ENCODE results near the gene BEST1. TPM values are rescaled to one million over a fixed set of nuclear protein-coding genes. Genes with fewer than 3 reads are reported as not detected.

Gene BEST1
- total and polyA plus RNA-seq, 2 of the 13 experiments (the other 11 are each of a cell fraction or from before 2014, with no cell fraction given) = 0.09 to 0.65 TPM

DNA sequence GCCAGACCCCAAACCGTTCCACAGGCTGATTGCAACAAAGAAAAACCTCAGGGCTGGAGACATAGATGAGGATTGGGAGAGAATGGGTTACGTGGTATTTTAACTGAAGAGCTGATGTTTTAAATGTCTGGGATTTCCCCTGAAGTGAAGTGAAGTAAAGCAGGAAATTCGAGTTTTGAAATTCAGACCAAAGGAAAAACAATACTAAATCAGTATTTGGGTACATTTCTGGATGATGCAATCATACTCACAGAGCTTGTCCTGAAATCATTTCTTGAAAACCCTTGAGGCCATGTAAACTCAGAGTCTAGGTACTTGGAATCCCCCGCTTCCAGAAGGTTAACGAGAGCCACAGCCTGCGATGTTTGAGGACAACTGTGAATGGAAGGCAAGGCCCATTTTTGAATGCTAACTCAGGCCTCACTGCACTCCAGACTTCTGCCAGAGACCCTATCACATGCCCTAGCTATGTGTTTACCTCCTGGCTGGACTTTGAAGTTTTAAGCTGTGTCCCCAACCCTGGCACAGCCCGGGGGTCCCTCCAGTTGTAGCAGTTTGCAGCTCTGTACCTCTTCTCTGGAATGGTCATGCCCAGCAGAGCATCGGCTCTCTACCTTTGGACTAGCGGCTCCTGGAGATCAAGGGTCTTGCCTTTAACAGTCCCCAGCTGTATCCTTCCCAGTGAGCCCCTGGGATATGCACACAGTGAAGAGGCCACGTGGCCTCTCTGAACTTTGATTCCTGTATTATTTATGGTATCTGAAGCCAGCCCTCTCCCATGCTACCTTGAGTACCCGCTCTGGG, 22.7 kb downstream of the BEST1 start (continued):
- TF ChIP-seq NR2F6 (IDR thresholded peaks at IDR 0.05) = peak; percentile 83
- TF ChIP-seq NR2F6 (CRISPR knock-in tag; IDR thresholded peaks at IDR 0.05) = peak; percentile 60
- no peak for TF ChIP-seq MATR3 (CRISPR knock-in tag; IDR thresholded peaks at IDR 0.05)
- TF ChIP-seq, protein P1, sequence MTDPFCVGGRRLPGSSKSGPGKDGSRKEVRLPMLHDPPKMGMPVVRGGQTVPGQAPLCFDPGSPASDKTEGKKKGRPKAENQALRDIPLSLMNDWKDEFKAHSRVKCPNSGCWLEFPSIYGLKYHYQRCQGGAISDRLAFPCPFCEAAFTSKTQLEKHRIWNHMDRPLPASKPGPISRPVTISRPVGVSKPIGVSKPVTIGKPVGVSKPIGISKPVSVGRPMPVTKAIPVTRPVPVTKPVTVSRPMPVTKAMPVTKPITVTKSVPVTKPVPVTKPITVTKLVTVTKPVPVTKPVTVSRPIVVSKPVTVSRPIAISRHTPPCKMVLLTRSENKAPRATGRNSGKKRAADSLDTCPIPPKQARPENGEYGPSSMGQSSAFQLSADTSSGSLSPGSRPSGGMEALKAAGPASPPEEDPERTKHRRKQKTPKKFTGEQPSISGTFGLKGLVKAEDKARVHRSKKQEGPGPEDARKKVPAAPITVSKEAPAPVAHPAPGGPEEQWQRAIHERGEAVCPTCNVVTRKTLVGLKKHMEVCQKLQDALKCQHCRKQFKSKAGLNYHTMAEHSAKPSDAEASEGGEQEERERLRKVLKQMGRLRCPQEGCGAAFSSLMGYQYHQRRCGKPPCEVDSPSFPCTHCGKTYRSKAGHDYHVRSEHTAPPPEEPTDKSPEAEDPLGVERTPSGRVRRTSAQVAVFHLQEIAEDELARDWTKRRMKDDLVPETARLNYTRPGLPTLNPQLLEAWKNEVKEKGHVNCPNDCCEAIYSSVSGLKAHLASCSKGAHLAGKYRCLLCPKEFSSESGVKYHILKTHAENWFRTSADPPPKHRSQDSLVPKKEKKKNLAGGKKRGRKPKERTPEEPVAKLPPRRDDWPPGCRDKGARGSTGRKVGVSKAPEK (CRISPR knock-in tag; IDR thresholded peaks at IDR 0.05; ENCODE audit: borderline replicate concordance) = no peak; the same call in 1 of the 2 replicates
- TF ChIP-seq RARG (CRISPR knock-in tag; IDR thresholded peaks at IDR 0.05; ENCODE audit: low read depth) = no peak; the same call in 1 of the 2 replicates
- no peak for TF ChIP-seq CENPX (CRISPR knock-in tag; IDR thresholded peaks at IDR 0.05)
- TF ChIP-seq, protein P2, sequence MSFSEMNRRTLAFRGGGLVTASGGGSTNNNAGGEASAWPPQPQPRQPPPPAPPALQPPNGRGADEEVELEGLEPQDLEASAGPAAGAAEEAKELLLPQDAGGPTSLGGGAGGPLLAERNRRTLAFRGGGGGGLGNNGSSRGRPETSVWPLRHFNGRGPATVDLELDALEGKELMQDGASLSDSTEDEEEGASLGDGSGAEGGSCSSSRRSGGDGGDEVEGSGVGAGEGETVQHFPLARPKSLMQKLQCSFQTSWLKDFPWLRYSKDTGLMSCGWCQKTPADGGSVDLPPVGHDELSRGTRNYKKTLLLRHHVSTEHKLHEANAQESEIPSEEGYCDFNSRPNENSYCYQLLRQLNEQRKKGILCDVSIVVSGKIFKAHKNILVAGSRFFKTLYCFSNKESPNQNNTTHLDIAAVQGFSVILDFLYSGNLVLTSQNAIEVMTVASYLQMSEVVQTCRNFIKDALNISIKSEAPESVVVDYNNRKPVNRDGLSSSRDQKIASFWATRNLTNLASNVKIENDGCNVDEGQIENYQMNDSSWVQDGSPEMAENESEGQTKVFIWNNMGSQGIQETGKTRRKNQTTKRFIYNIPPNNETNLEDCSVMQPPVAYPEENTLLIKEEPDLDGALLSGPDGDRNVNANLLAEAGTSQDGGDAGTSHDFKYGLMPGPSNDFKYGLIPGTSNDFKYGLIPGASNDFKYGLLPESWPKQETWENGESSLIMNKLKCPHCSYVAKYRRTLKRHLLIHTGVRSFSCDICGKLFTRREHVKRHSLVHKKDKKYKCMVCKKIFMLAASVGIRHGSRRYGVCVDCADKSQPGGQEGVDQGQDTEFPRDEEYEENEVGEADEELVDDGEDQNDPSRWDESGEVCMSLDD (CRISPR knock-in tag; IDR thresholded peaks at IDR 0.05; ENCODE audit: borderline replicate concordance) = peak; percentile 95
